IMR-90 (cell line): ENCODE data around the gene PAXX. TPM values are rescaled to one million over a fixed set of nuclear protein-coding genes. Genes with fewer than 3 reads are reported as not detected.

Experiments used
- ATAC-seq: fragments of 200-7000 bp; cut with Tn5 transposase; 2 replicates; pipeline ENCODE4 v1.9.1; 2020; ENCODE audit warnings: low read depth, mild to moderate bottlenecking, moderate library complexity
- BruUV-seq: library from RNA; stranded (reverse); fragments of 400-500 nt; replicated peaks from 2 replicates; lab custom pipeline; 2021; lab: Mats Ljungman, UMichigan
- CTCF ChIA-PET: fragments of 300-600 bp; formaldehyde crosslinking; extraction: SDS; loops from one replicate; lab custom pipeline; 2021; ENCODE audit warnings: antibody characterized with exemption; lab: Yijun Ruan, JAX
- POLR2A ChIA-PET: fragments of 300-600 bp; sonication (Branson Sonifier 250); formaldehyde crosslinking; loops from one replicate; lab custom pipeline; 2022; ENCODE audit warnings: antibody characterized with exemption; ENCODE audit not compliant: unreplicated experiment; lab: Charles Lee
- DNase-seq: peaks from one replicate; pipeline ENCODE4 v3.0.0; 2013
- H2AFZ ChIP-seq: replicated peaks from 2 replicates; pipeline ENCODE3; 2013; ENCODE audit warnings: low read length, mild to moderate bottlenecking; ENCODE audit not compliant: poor library complexity
- H2AK5ac ChIP-seq: 2 replicates; pipeline ENCODE4 v1.6.1; 2013; ENCODE audit warnings: low read depth, low read length, inconsistent platforms
- H2AK9ac ChIP-seq: replicated peaks from 2 replicates; pipeline ENCODE3; 2013; ENCODE audit warnings: mild to moderate bottlenecking, low read depth, low read length, moderate library complexity; ENCODE audit not compliant: poor library complexity
- H2BK120ac ChIP-seq: 2 replicates; pipeline ENCODE4 v1.6.1; 2013; ENCODE audit warnings: low read depth, low read length, inconsistent platforms
- H2BK15ac ChIP-seq: 3 replicates; pipeline ENCODE4 v1.6.1; 2013; ENCODE audit warnings: low read depth, low read length, inconsistent platforms
- H2BK20ac ChIP-seq: 2 replicates; pipeline ENCODE4 v1.6.1; 2013; ENCODE audit warnings: low read depth, mild to moderate bottlenecking, inconsistent platforms, low read length, moderate library complexity
- H2BK5ac ChIP-seq: 2 replicates; pipeline ENCODE4 v1.6.1; 2013; ENCODE audit warnings: mild to moderate bottlenecking, low read depth, low read length, inconsistent platforms; ENCODE audit not compliant: poor library complexity, severe bottlenecking
- H3K14ac ChIP-seq: replicated peaks from 2 replicates; pipeline ENCODE4 v1.6.1; 2013; ENCODE audit warnings: low read depth, low read length, inconsistent platforms
- H3K18ac ChIP-seq: 2 replicates; pipeline ENCODE4 v1.6.1; 2013; ENCODE audit warnings: low read depth, low read length, control low read depth
- H3K23ac ChIP-seq: 2 replicates; pipeline ENCODE4 v1.6.1; 2013; ENCODE audit warnings: low read depth, low read length, inconsistent platforms
- H3K27ac ChIP-seq: 2 replicates; pipeline ENCODE4 v1.5.1; 2013; ENCODE audit warnings: mild to moderate bottlenecking, control low read depth, low read length; ENCODE audit not compliant: insufficient read depth
- H3K27me3 ChIP-seq: 2 replicates; pipeline ENCODE4 v1.6.1; 2013; ENCODE audit warnings: low read length; ENCODE audit not compliant: control insufficient read depth, insufficient read depth
- H3K36me3 ChIP-seq: 2 replicates; pipeline ENCODE4 v1.6.1; 2013; ENCODE audit warnings: low read length, mixed read lengths; ENCODE audit not compliant: control insufficient read depth, insufficient read depth
- H3K4ac ChIP-seq: 2 replicates; pipeline ENCODE4 v1.6.1; 2013; ENCODE audit warnings: low read depth, low read length, inconsistent platforms
- H3K4me1 ChIP-seq: 2 replicates; pipeline ENCODE4 v1.6.1; 2013; ENCODE audit warnings: low read length, mixed read lengths; ENCODE audit not compliant: control insufficient read depth, insufficient read depth
- H3K4me2 ChIP-seq: 2 replicates; pipeline ENCODE4 v1.6.1; 2013; ENCODE audit warnings: low read depth, mild to moderate bottlenecking, control low read depth, low read length, moderate library complexity
- H3K4me3 ChIP-seq: 2 replicates; pipeline ENCODE4 v1.5.1; 2013; ENCODE audit warnings: low read depth, mild to moderate bottlenecking, control low read depth, low read length, moderate library complexity; ENCODE audit not compliant: insufficient read depth
- H3K56ac ChIP-seq: 2 replicates; pipeline ENCODE4 v1.6.1; 2013; ENCODE audit warnings: low read length, inconsistent platforms; ENCODE audit not compliant: insufficient read depth; ENCODE audit errors: extremely low read depth
- H3K79me1 ChIP-seq, 2 experiments: 2 replicates each; pipeline ENCODE4 v1.6.1; 2013; ENCODE audit warnings: low read length in 2 of 2, inconsistent platforms in 1 of 2, low read depth in 1 of 2
- H3K9ac ChIP-seq: 2 replicates; pipeline ENCODE4 v1.6.1; 2013; ENCODE audit warnings: low read depth, low read length, control low read depth
- H3K9me1 ChIP-seq: 2 replicates; pipeline ENCODE4 v1.6.1; 2013; ENCODE audit warnings: low read length, inconsistent platforms; ENCODE audit not compliant: insufficient read depth
- H3K9me3 ChIP-seq: 2 replicates; pipeline ENCODE4 v1.6.1; 2013; ENCODE audit warnings: low read length; ENCODE audit not compliant: control insufficient read depth, insufficient read depth
- H4K20me1 ChIP-seq: 2 replicates; pipeline ENCODE4 v1.6.1; 2013; ENCODE audit warnings: low read length, inconsistent platforms; ENCODE audit not compliant: insufficient read depth
- H4K5ac ChIP-seq: 2 replicates; pipeline ENCODE4 v1.6.1; 2013; ENCODE audit warnings: mild to moderate bottlenecking, low read depth, low read length, control low read depth
- H4K8ac ChIP-seq, 2 experiments: 2 replicates each; pipeline ENCODE4 v1.6.1; 2013; ENCODE audit warnings: low read depth in 2 of 2, low read length in 2 of 2, control low read depth in 1 of 2, inconsistent platforms in 1 of 2
- H4K91ac ChIP-seq: 2 replicates; pipeline ENCODE4 v1.6.1; 2013; ENCODE audit warnings: low read depth, low read length, inconsistent platforms; ENCODE audit not compliant: insufficient read depth
- BHLHE40 ChIP-seq: fragments of 150-350 bp; IDR thresholded peaks from 2 replicates; pipeline ENCODE4 v1.6.1; 2016; ENCODE audit warnings: mild to moderate bottlenecking, low read depth, low read length
- CEBPB ChIP-seq: IDR thresholded peaks from 2 replicates; pipeline ENCODE4 v1.6.1; 2012; ENCODE audit warnings: low read depth, low read length, improper control_type of control experiment
- CHD1 ChIP-seq: IDR thresholded peaks from 2 replicates; pipeline ENCODE4 v1.6.1; 2012; ENCODE audit warnings: low read depth, low read length, improper control_type of control experiment
- CTCF ChIP-seq: conservative IDR thresholded peaks from 2 replicates; pipeline ENCODE4 v1.5.1; 2012; ENCODE audit warnings: mild to moderate bottlenecking, low read depth, low read length, improper control_type of control experiment
- MAFK ChIP-seq: IDR thresholded peaks from 2 replicates; pipeline ENCODE4 v1.6.1; 2012; ENCODE audit warnings: low read depth, low read length, improper control_type of control experiment
- MAZ ChIP-seq: IDR thresholded peaks from 2 replicates; pipeline ENCODE4 v1.6.1; 2012; ENCODE audit warnings: low read depth, mild to moderate bottlenecking, low read length, improper control_type of control experiment, moderate library complexity, borderline replicate concordance
- POLR2A ChIP-seq: IDR thresholded peaks from 2 replicates; pipeline ENCODE4 v1.6.1; 2012; ENCODE audit warnings: mild to moderate bottlenecking, low read depth, low read length
- RAD21 ChIP-seq: IDR thresholded peaks from 2 replicates; pipeline ENCODE4 v1.6.1; 2012; ENCODE audit warnings: low read length, improper control_type of control experiment
- RFX5 ChIP-seq: IDR thresholded peaks from 2 replicates; pipeline ENCODE4 v1.8.0; 2012; ENCODE audit warnings: low read depth, mild to moderate bottlenecking, low read length, moderate library complexity
- WGBS, 2 experiments: methylation state at CpG; one replicate each; pipeline versions ENCODE4 v1.1.5 to v1.1.7; 2013; ENCODE audit warnings: missing lambda C conversion rate in 2 of 2; ENCODE audit not compliant: insufficient read length in 1 of 2; ENCODE audit errors: extremely low coverage in 2 of 2; 5-methylcytosine and 5-hydroxymethylcytosine counted together
- dilution Hi-C: fragments of 300-500 bp; cut with HindIII; formaldehyde crosslinking; loops from one replicate; pipeline ENCODE4 v1.14.3; 2018; ENCODE audit warnings: low sequenced_read_pairs; ENCODE audit not compliant: unreplicated experiment
- in situ Hi-C: fragments of 300-500 bp; cut with MboI; formaldehyde crosslinking; loops from 3 replicates; pipeline ENCODE4 v1.14.3; 2019; ENCODE audit warnings: low sequenced_read_pairs, inconsistent platforms, mixed read lengths
- intact Hi-C: fragments of 100-400 bp; cut with micrococcal nuclease; formaldehyde crosslinking; loops from 2 replicates; pipeline ENCODE4 v1.10.0; 2022
- polyA plus RNA-seq, 3 experiments: library from polyadenylated mRNA; depleted of rRNA; stranded (reverse); fragments of >200 nt; gene quantifications; 2 replicates each; pipeline ENCODE4 v1.2.3, GENCODE V29; 2012; ENCODE audit warnings: low replicate concordance in 1 of 3
- total RNA-seq: library from RNA; depleted of rRNA; stranded (reverse); fragments of >200 nt; gene quantifications from 2 replicates; pipeline ENCODE4 v1.2.3, GENCODE V29; 2012

Gene PAXX
- total and polyA plus RNA-seq, 2 of the 4 experiments (the other 2 are of a cell fraction): 5.7 to 24.6 TPM

- BruUV-seq: no TSS peak
Measured at GRCh38 chr9:137037035-137037434, 44.8 kb downstream of the PAXX start.

More at GRCh38 chr9:137037035-137037434, 44.8 kb downstream of the PAXX start:
- CTCF ChIA-PET: interaction anchor here (0.6 to 3.1 kb wide), 2 partner anchors 89 to 202 kb away, joined by 3 to 27 read pairs; no protein-coding TSS in a partner anchor
- H2AFZ ChIP-seq: no peak overlapping the region
- no peak overlapping the region for H3K4me3 ChIP-seq
- H2BK5ac ChIP-seq: no peak overlapping the region
- no peak overlapping the region for H3K18ac ChIP-seq
- H2BK15ac ChIP-seq: no peak overlapping the region
- TF ChIP-seq CHD1 (no peak), RAD21 (no peak), CTCF (no peak), CEBPB (no peak), POLR2A (no peak), MAFK (no peak), MAZ (no peak), BHLHE40 (no peak), RFX5 (no peak)
- no peaks in the 10 kb centered on the region for H3K4me1 ChIP-seq
- no peak overlapping the region for H3K9ac ChIP-seq
- H4K5ac ChIP-seq: no peak overlapping the region
- intact Hi-C loops: no loop called here
- H2AK5ac ChIP-seq: no peak overlapping the region
- in situ Hi-C loops: loop anchor here (10.0 kb wide), 1 partner anchor 252 kb away; no protein-coding TSS in a partner anchor
- H4K8ac ChIP-seq: no peak overlapping the region
- ATAC-seq (no peak), DNase-seq (no peak)
- no peak overlapping the region for H3K4ac ChIP-seq
- no peak overlapping the region for H3K23ac ChIP-seq
- POLR2A ChIA-PET: no interaction called here
- no peak overlapping the region for H2AK9ac ChIP-seq
- H2BK20ac ChIP-seq: no peak overlapping the region
- H4K20me1 ChIP-seq: peaks cover 7% of the 10 kb centered on the region; the same call in 1 of the 2 replicates
- H3K9me3 ChIP-seq: no peaks in the 10 kb centered on the region
- H3K4me2 ChIP-seq: no peak overlapping the region
- WGBS, 2 experiments: 100% methylated on average over 1 of the region's 13 CpGs; no CpG with 5 or more reads in 1 of the 2 experiments
- no peak overlapping the region for H2BK120ac ChIP-seq
- H3K56ac ChIP-seq: no peak overlapping the region
- H4K91ac ChIP-seq: no peak overlapping the region
- H3K27ac ChIP-seq: no peak overlapping the region
- peaks cover 17% of the 10 kb centered on the region for H3K36me3 ChIP-seq
- no peaks in the 10 kb centered on the region for H3K9me1 ChIP-seq
- dilution Hi-C loops: no loop called here
- H3K79me1 ChIP-seq: no peaks in the 10 kb centered on the region
- H3K14ac ChIP-seq: no peak overlapping the region
- peaks cover 2% of the 10 kb centered on the region; the same call in 1 of the 2 replicates for H3K27me3 ChIP-seq
